ENCODE results near the gene HOXD1. TPM values are rescaled to one million over a fixed set of nuclear protein-coding genes. Genes with fewer than 3 reads are reported as not detected.

HOXD1 gene
- total RNA-seq, 4 donors from 2014 or later: 0.13 to 0.54 (median 0.32) TPM; not detected in 1

- Histone ChIP-seq H3K9me3 (no peaks in the 10 kb centered on the region), H3K36me3 (no peaks in the 10 kb centered on the region), H3K27me3 (no peaks in the 10 kb centered on the region), H3K4me1 (no peaks in the 10 kb centered on the region), H3K27ac (no peak overlapping the region), H3K4me3 (no peak overlapping the region)
- ATAC-seq: no peak
- WGBS, 2 donors (ENCODE audit: low coverage in 1 of 2): 14 to 38% methylated on average over 1 of the region's 1 CpG
- TF ChIP-seq CTCF (IDR thresholded peaks at IDR 0.05) (no peak), POLR2AphosphoS5 (IDR thresholded peaks at IDR 0.05) (no peak), EP300 (IDR thresholded peaks at IDR 0.05) (no peak), POLR2A (IDR thresholded peaks at IDR 0.05) (no peak)
These were observed 51.8 kb downstream of the HOXD1 start for GRCh38 chr2:176240301-176240700.

Small RNA genes within 50 kb of the gene (small RNA-seq; reads per million reads assigned to genes)
- gene MIR10B: 36,340 to 231,443 (median 69,302) reads per million in 4 donors

Other genes starting within 250 kb of the HOXD1 start
- 10 to 100 TPM; 13.9 to 18.4 (median 15.1) TPM for gene LNPK, start 186.4 kb upstream of the HOXD1 start, total RNA-seq
- under 1 TPM in 1 of 4 donors, not detected in 3; 0.08 TPM for gene EVX2, start 104.7 kb upstream of the HOXD1 start, total RNA-seq
- gene HOXD13, start 95.9 kb upstream of the HOXD1 start, total RNA-seq: not detected
- not detected for gene HOXD12, start 88.9 kb upstream of the HOXD1 start, total RNA-seq
- gene HOXD11, start 81.4 kb upstream of the HOXD1 start, total RNA-seq: not detected
- under 1 TPM in 3 of 4 donors, not detected in 1; 0.31 to 0.67 (median 0.52) TPM for gene HOXD10, start 71.9 kb upstream of the HOXD1 start, total RNA-seq
- gene HOXD9, start 65.9 kb upstream of the HOXD1 start, total RNA-seq: 1 to 10 TPM in 2 of 4 donors, under 1 TPM in 2; 0.47 to 2.9 (median 1.2) TPM
- 1 to 10 TPM; 2.3 to 6.9 (median 3.4) TPM for gene HOXD8, start 59.0 kb upstream of the HOXD1 start, total RNA-seq
- 1 to 10 TPM in 2 of 4 donors, under 1 TPM in 1, not detected in 1; 0.69 to 3.6 (median 1.3) TPM for gene HOXD4, start 37.1 kb upstream of the HOXD1 start, total RNA-seq
- 1 to 10 TPM; 1.8 to 2.7 (median 2.2) TPM for gene HOXD3, start 31.4 kb upstream of the HOXD1 start, total RNA-seq
- gene MTX2, start 80.8 kb downstream of the HOXD1 start, total RNA-seq: 10 to 100 TPM; 21.3 to 41.1 (median 29.4) TPM